ENCODE data around the gene CRELD1. TPM values are rescaled to one million over a fixed set of nuclear protein-coding genes. Genes with fewer than 3 reads are reported as not detected.
A peak's percentile ranks its signal among the peaks of the same experiment; 100 is the strongest.

The CRELD1 gene
- total and polyA plus RNA-seq, 10 of the 15 experiments (the other 5 are each of a cell fraction or from before 2014, with no cell fraction given), result 1.3 to 15.9 (median 8.8) TPM

DNA sequence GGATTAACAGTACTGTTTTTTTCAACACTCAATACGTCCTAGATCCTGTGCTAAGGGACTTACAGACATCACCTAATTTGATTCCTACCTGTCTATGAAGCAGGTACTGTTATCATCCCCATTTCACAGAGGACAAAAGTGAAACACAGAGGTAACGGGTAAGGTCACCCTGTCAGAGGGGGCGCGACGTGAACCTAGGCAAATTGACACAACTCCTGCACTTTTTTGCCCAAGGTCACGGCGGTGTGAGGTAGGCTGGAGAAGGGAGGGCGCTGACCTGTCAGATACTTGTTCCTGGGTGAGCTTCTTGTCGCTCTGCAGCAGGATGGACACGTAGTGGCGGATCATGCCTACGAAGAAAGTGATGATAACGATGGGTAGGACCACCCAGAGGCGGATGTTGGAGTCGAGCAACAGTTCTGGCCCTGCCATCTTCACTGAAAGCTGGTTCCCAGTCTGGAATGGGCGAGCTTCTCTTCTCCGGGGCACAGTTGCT lies 52.6 kb downstream of the CRELD1 start:
- 5% methylated on average over 17 of the region's 17 CpGs for WGBS (ENCODE audit: insufficient coverage, insufficient replicate concordance, low lambda C conversion rate, missing lambda C conversion rate)
- FAIRE-seq (no peak), DNase-seq (ENCODE audit: low read depth, low spot score) (no peak), ATAC-seq (peak; percentile 57)
- ChIA-PET RAD21 (ENCODE audit: unreplicated experiment) (interaction anchor here (1.0 to 3.2 kb wide), 5 partner anchors 9 to 237 kb away, joined by 3 to 24 read pairs (median 5); partner anchors contain the start of genes CRELD1 and JAGN1), POLR2A (interaction anchor here (0.6 to 1.8 kb wide), 4 partner anchors 23 to 95 kb away, joined by 3 to 8 read pairs (median 3); partner anchors contain the start of genes JAGN1 and PRRT3), SMC1A (ENCODE audit: uncharacterized antibody, unreplicated experiment) (interaction anchor here (0.8 to 2.6 kb wide), 3 partner anchors 23 to 51 kb away, joined by 3 to 11 read pairs (median 3); partner anchors contain the start of gene FANCD2), CTCF (interaction anchor here (0.7 to 2.7 kb wide), 4 partner anchors 9 to 336 kb away, joined by 3 to 12 read pairs (median 4); partner anchors contain the start of gene CRELD1)
- in situ Hi-C loops (cut with MboI) (no loop called here), intact Hi-C loops (cut with micrococcal nuclease; ENCODE audit: unreplicated experiment) (no loop called here)
- H3K27me3 ChIP-seq (replicated peaks in 1 of 2; ENCODE audit: control insufficient read depth in 2 of 2, insufficient read depth in 2 of 2, low read length in 1 of 2), result no peaks in the 10 kb centered on the region
- no peaks in the 10 kb centered on the region; a peak in 1 of 4 replicates for H3K36me3 ChIP-seq (ENCODE audit: control insufficient read depth in 2 of 2, insufficient read depth in 2 of 2, low read length in 1 of 2)
- peak; percentile 34; the same call in 1 of the 2 replicates for TF ChIP-seq DPF2 (IDR thresholded peaks at IDR 0.05)
- TF ChIP-seq MYC (IDR thresholded peaks at IDR 0.05; ENCODE audit: insufficient read depth, insufficient read length, insufficient replicate concordance, low read length, severe bottlenecking), result no peak
- H3K4me2 ChIP-seq (ENCODE audit: control insufficient read depth, insufficient read depth), result peak overlapping the region; percentile 85
- peak overlapping the region; percentile 66 for H3K27ac ChIP-seq (ENCODE audit: control insufficient read depth, insufficient read depth)
- peak overlapping the region; percentile 87 for H3K4me3 ChIP-seq
- TSS peak; percentile 77 for BruUV-seq (replicated peaks)
- H4K20me1 ChIP-seq (ENCODE audit: control insufficient read depth, insufficient read depth), result no peaks in the 10 kb centered on the region
- H3K9me3 ChIP-seq (replicated peaks; ENCODE audit: control insufficient read depth, insufficient read depth, low read length), result no peaks in the 10 kb centered on the region
- 0 out of 2 replicates have a peak, but pooled peaks cover 3% of the 10 kb centered on the region for H3K4me1 ChIP-seq (ENCODE audit: control insufficient read depth, insufficient read depth, low read length)
- peak overlapping the region; percentile 92 for H3K9ac ChIP-seq (ENCODE audit: control insufficient read depth, insufficient read depth, low read length)
- peak overlapping the region; percentile 92 for H2AFZ ChIP-seq (ENCODE audit: control insufficient read depth, low read depth, low read length)
- H3K79me2 ChIP-seq (ENCODE audit: control insufficient read depth, insufficient read depth, low read length), result peaks cover 41% of the 10 kb centered on the region

DNA sequence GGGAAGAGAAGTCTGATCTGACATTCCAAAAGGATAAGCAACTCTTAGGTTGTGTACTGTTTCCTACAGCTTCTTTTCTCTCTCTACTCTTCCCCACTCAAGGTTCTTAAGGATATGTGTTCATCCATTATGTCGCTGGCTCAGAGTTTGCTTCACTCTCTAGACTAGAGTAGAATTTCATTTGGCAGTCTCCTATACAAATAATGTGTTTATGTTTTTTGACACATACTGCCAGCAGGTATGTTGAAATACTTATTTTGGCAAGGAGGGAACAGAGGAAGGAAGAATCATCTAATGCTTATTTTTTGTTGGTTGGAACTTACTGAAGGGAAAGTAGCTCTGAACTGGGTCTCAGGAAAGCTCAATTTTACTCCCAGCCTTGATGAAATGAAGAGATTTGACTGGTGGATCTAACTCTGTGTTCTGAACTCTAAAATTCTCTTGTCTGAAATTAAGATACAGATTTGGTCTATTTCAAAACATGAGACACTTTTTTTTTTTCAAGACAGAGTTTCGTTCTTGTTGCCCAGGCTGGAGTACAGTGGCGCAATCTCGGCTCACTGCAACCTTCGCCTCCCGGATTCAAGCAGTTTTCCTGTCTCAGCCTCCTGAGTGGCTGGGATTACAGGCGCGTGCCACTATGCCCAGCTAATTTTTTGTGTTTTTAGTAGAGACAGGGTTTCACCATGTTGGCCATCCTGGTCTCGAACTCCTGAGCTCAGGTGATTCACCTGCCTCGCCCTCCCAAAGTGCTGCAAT lies 60.6 kb downstream of the CRELD1 start:
- no peak overlapping the region for H3K4me3 ChIP-seq
- FAIRE-seq, result no peak
- no peak overlapping the region for H3K4me2 ChIP-seq (ENCODE audit: control insufficient read depth, insufficient read depth)
- H2AFZ ChIP-seq (ENCODE audit: control insufficient read depth, low read depth, low read length), result no peak overlapping the region
- no peak for ATAC-seq
- H3K9ac ChIP-seq (ENCODE audit: control insufficient read depth, insufficient read depth, low read length), result no peak overlapping the region
- 95% methylated on average over 10 of the region's 10 CpGs for WGBS (ENCODE audit: insufficient coverage, insufficient replicate concordance, low lambda C conversion rate, missing lambda C conversion rate)
- no peaks in the 10 kb centered on the region for H3K9me3 ChIP-seq (replicated peaks; ENCODE audit: control insufficient read depth, insufficient read depth, low read length)
- CTCF ChIA-PET, result interaction anchor here (0.7 to 1.7 kb wide), 4 partner anchors 21 to 491 kb away, joined by 3 to 4 read pairs (median 3); no protein-coding TSS in a partner anchor
- DNase-seq (ENCODE audit: low read depth, low spot score), result no peak
- intact Hi-C loops (cut with micrococcal nuclease; ENCODE audit: unreplicated experiment) (no loop called here), in situ Hi-C loops (cut with MboI) (loop anchor here (10.0 kb wide), 1 partner anchor 1881 kb away; no protein-coding TSS in a partner anchor)
- SMC1A ChIA-PET (ENCODE audit: uncharacterized antibody, unreplicated experiment), result interaction anchor here (1.7 kb wide), 1 partner anchor 59 kb away, joined by 5 read pairs; no protein-coding TSS in a partner anchor
- POLR2A ChIA-PET, result interaction anchor here (0.5 to 1.1 kb wide), 3 partner anchors 9 to 600 kb away, joined by 3 read pairs; no protein-coding TSS in a partner anchor
- no peaks in the 10 kb centered on the region for H3K4me1 ChIP-seq (ENCODE audit: control insufficient read depth, insufficient read depth, low read length)
- H4K20me1 ChIP-seq (ENCODE audit: control insufficient read depth, insufficient read depth), result no peaks in the 10 kb centered on the region
- no peak for TF ChIP-seq SMAD5 (IDR thresholded peaks at IDR 0.05; ENCODE audit: low read depth)
- H3K36me3 ChIP-seq (ENCODE audit: control insufficient read depth in 2 of 2, insufficient read depth in 2 of 2, low read length in 1 of 2), result peaks cover 0 to 9% of the 10 kb centered on the region in 2 experiments; a peak in 3 of 4 replicates
- no TSS peak for BruUV-seq (replicated peaks)
- RAD21 ChIA-PET (ENCODE audit: unreplicated experiment), result no interaction called here
- no peak overlapping the region for H3K27ac ChIP-seq (ENCODE audit: control insufficient read depth, insufficient read depth)
- no peaks in the 10 kb centered on the region for H3K27me3 ChIP-seq (replicated peaks in 1 of 2; ENCODE audit: control insufficient read depth in 2 of 2, insufficient read depth in 2 of 2, low read length in 1 of 2)
- H3K79me2 ChIP-seq (ENCODE audit: control insufficient read depth, insufficient read depth, low read length), result peaks cover 4% of the 10 kb centered on the region

Small RNA genes within 50 kb of the gene (small RNA-seq; reads per million reads assigned to genes)
- gene RNU6-882P, result not detected

Other genes starting within 250 kb of the CRELD1 start
Only the 7 nearest of the 19 such genes appear.
- gene RPUSD3, start 89.8 kb upstream of the CRELD1 start, total RNA-seq (2014; rRNA removed), result 38.7 and 44.8 TPM in 2 replicates
- gene RPUSD3, start 89.8 kb upstream of the CRELD1 start, total RNA-seq (2014; rRNA removed; fragmentation: Illumina TruSeq; extraction: Trizol), result 26.9 and 28.9 TPM in 2 replicates
- gene RPUSD3, start 89.8 kb upstream of the CRELD1 start, total RNA-seq (2021), result 41.3 and 44.9 TPM in 2 replicates
- 17.6 and 48.0 TPM in 2 replicates for gene RPUSD3, start 89.8 kb upstream of the CRELD1 start, polyA plus RNA-seq (2011; rRNA removed)
- 23.2 and 33.8 TPM in 2 replicates for gene RPUSD3, start 89.8 kb upstream of the CRELD1 start, polyA plus RNA-seq (2014; fragmentation: Illumina TruSeq; extraction: Trizol)
- 10 to 100 TPM in 1 of 2 experiments, 1 to 10 TPM in 1; 6.4 to 13.6 TPM for gene RPUSD3, start 89.8 kb upstream of the CRELD1 start, polyA plus RNA-seq (2014; fragmentation: Nextera tagmentation; extraction: Ambion mirVana)
- 38.8 and 43.2 TPM in 2 replicates for gene RPUSD3, start 89.8 kb upstream of the CRELD1 start, polyA plus RNA-seq (2014; rRNA removed)
- 10 to 100 TPM; 68.9 to 72.9 TPM for gene RPUSD3, start 89.8 kb upstream of the CRELD1 start, polyA plus RNA-seq (2016; fragmentation: Nextera tagmentation; extraction: Ambion mirVana)
- not detected in 2 replicates for gene CIDEC, start 53.6 kb upstream of the CRELD1 start, total RNA-seq (2014; rRNA removed)
- gene CIDEC, start 53.6 kb upstream of the CRELD1 start, total RNA-seq (2014; rRNA removed; fragmentation: Illumina TruSeq; extraction: Trizol), result not detected in 2 replicates
- not detected in 2 replicates for gene CIDEC, start 53.6 kb upstream of the CRELD1 start, total RNA-seq (2021)
- gene CIDEC, start 53.6 kb upstream of the CRELD1 start, polyA plus RNA-seq (2011; rRNA removed), result 0.35 and 0.49 TPM in 2 replicates
- 0.10 TPM in 1 of 2 replicates, not detected in the other for gene CIDEC, start 53.6 kb upstream of the CRELD1 start, polyA plus RNA-seq (2014; fragmentation: Illumina TruSeq; extraction: Trizol)
- not detected for gene CIDEC, start 53.6 kb upstream of the CRELD1 start, polyA plus RNA-seq (2014; fragmentation: Nextera tagmentation; extraction: Ambion mirVana)
- gene CIDEC, start 53.6 kb upstream of the CRELD1 start, polyA plus RNA-seq (2014; rRNA removed), result not detected in 2 replicates
- gene CIDEC, start 53.6 kb upstream of the CRELD1 start, polyA plus RNA-seq (2016; fragmentation: Nextera tagmentation; extraction: Ambion mirVana), result not detected
- 35.2 and 36.9 TPM in 2 replicates for gene JAGN1, start 43.2 kb upstream of the CRELD1 start, total RNA-seq (2014; rRNA removed)
- gene JAGN1, start 43.2 kb upstream of the CRELD1 start, total RNA-seq (2014; rRNA removed; fragmentation: Illumina TruSeq; extraction: Trizol), result 23.3 and 23.4 TPM in 2 replicates
- 35.5 and 35.6 TPM in 2 replicates for gene JAGN1, start 43.2 kb upstream of the CRELD1 start, total RNA-seq (2021)
- 29.5 and 40.7 TPM in 2 replicates for gene JAGN1, start 43.2 kb upstream of the CRELD1 start, polyA plus RNA-seq (2011; rRNA removed)
- 34.1 and 38.8 TPM in 2 replicates for gene JAGN1, start 43.2 kb upstream of the CRELD1 start, polyA plus RNA-seq (2014; fragmentation: Illumina TruSeq; extraction: Trizol)
- gene JAGN1, start 43.2 kb upstream of the CRELD1 start, polyA plus RNA-seq (2014; fragmentation: Nextera tagmentation; extraction: Ambion mirVana), result 10 to 100 TPM; 26.2 to 28.6 TPM
- 37.3 and 38.1 TPM in 2 replicates for gene JAGN1, start 43.2 kb upstream of the CRELD1 start, polyA plus RNA-seq (2014; rRNA removed)
- 10 to 100 TPM; 53.6 to 56.0 TPM for gene JAGN1, start 43.2 kb upstream of the CRELD1 start, polyA plus RNA-seq (2016; fragmentation: Nextera tagmentation; extraction: Ambion mirVana)
- 0.05 and 0.17 TPM in 2 replicates for gene IL17RE, start 31.0 kb upstream of the CRELD1 start, total RNA-seq (2014; rRNA removed)
- 0.04 and 0.46 TPM in 2 replicates for gene IL17RE, start 31.0 kb upstream of the CRELD1 start, total RNA-seq (2014; rRNA removed; fragmentation: Illumina TruSeq; extraction: Trizol)
- gene IL17RE, start 31.0 kb upstream of the CRELD1 start, total RNA-seq (2021), result 0.37 and 0.51 TPM in 2 replicates
- 0.18 and 0.29 TPM in 2 replicates for gene IL17RE, start 31.0 kb upstream of the CRELD1 start, polyA plus RNA-seq (2011; rRNA removed)
- 0.06 and 0.13 TPM in 2 replicates for gene IL17RE, start 31.0 kb upstream of the CRELD1 start, polyA plus RNA-seq (2014; fragmentation: Illumina TruSeq; extraction: Trizol)
- gene IL17RE, start 31.0 kb upstream of the CRELD1 start, polyA plus RNA-seq (2014; fragmentation: Nextera tagmentation; extraction: Ambion mirVana), result under 1 TPM in 1 of 2 experiments, not detected in 1; 0.05 TPM
- gene IL17RE, start 31.0 kb upstream of the CRELD1 start, polyA plus RNA-seq (2014; rRNA removed), result 0.04 and 0.08 TPM in 2 replicates
- gene IL17RE, start 31.0 kb upstream of the CRELD1 start, polyA plus RNA-seq (2016; fragmentation: Nextera tagmentation; extraction: Ambion mirVana), result under 1 TPM in 1 of 2 experiments, not detected in 1; 0.21 TPM
- 0.34 and 0.44 TPM in 2 replicates for gene IL17RC, start 16.7 kb upstream of the CRELD1 start, total RNA-seq (2014; rRNA removed)
- gene IL17RC, start 16.7 kb upstream of the CRELD1 start, total RNA-seq (2014; rRNA removed; fragmentation: Illumina TruSeq; extraction: Trizol), result not detected in 2 replicates
- 0.37 and 0.44 TPM in 2 replicates for gene IL17RC, start 16.7 kb upstream of the CRELD1 start, total RNA-seq (2021)
- gene IL17RC, start 16.7 kb upstream of the CRELD1 start, polyA plus RNA-seq (2011; rRNA removed), result 0.11 TPM in 1 of 2 replicates, not detected in the other
- 0.07 TPM in 1 of 2 replicates, not detected in the other for gene IL17RC, start 16.7 kb upstream of the CRELD1 start, polyA plus RNA-seq (2014; fragmentation: Illumina TruSeq; extraction: Trizol)
- not detected for gene IL17RC, start 16.7 kb upstream of the CRELD1 start, polyA plus RNA-seq (2014; fragmentation: Nextera tagmentation; extraction: Ambion mirVana)
- gene IL17RC, start 16.7 kb upstream of the CRELD1 start, polyA plus RNA-seq (2014; rRNA removed), result 0.29 TPM in 2 replicates
- 1 to 10 TPM; 3.9 to 4.4 TPM for gene IL17RC, start 16.7 kb upstream of the CRELD1 start, polyA plus RNA-seq (2016; fragmentation: Nextera tagmentation; extraction: Ambion mirVana)
- 4.9 and 5.8 TPM in 2 replicates for gene PRRT3, start 18.6 kb downstream of the CRELD1 start, total RNA-seq (2014; rRNA removed)
- 5.9 and 6.4 TPM in 2 replicates for gene PRRT3, start 18.6 kb downstream of the CRELD1 start, total RNA-seq (2014; rRNA removed; fragmentation: Illumina TruSeq; extraction: Trizol)
- gene PRRT3, start 18.6 kb downstream of the CRELD1 start, total RNA-seq (2021), result 17.0 and 18.0 TPM in 2 replicates
- 2.5 and 5.8 TPM in 2 replicates for gene PRRT3, start 18.6 kb downstream of the CRELD1 start, polyA plus RNA-seq (2011; rRNA removed)
- 3.7 and 8.3 TPM in 2 replicates for gene PRRT3, start 18.6 kb downstream of the CRELD1 start, polyA plus RNA-seq (2014; fragmentation: Illumina TruSeq; extraction: Trizol)
- 1 to 10 TPM in 1 of 2 experiments, under 1 TPM in 1; 0.53 to 1.1 TPM for gene PRRT3, start 18.6 kb downstream of the CRELD1 start, polyA plus RNA-seq (2014; fragmentation: Nextera tagmentation; extraction: Ambion mirVana)
- gene PRRT3, start 18.6 kb downstream of the CRELD1 start, polyA plus RNA-seq (2014; rRNA removed), result 9.9 and 12.3 TPM in 2 replicates
- 10 to 100 TPM in 1 of 2 experiments, 1 to 10 TPM in 1; 8.6 to 10.0 TPM for gene PRRT3, start 18.6 kb downstream of the CRELD1 start, polyA plus RNA-seq (2016; fragmentation: Nextera tagmentation; extraction: Ambion mirVana)
- 25.4 and 28.4 TPM in 2 replicates for gene EMC3, start 53.0 kb downstream of the CRELD1 start, total RNA-seq (2014; rRNA removed)
- 25.6 and 26.4 TPM in 2 replicates for gene EMC3, start 53.0 kb downstream of the CRELD1 start, total RNA-seq (2014; rRNA removed; fragmentation: Illumina TruSeq; extraction: Trizol)
- gene EMC3, start 53.0 kb downstream of the CRELD1 start, total RNA-seq (2021), result 41.3 and 42.5 TPM in 2 replicates
- gene EMC3, start 53.0 kb downstream of the CRELD1 start, polyA plus RNA-seq (2011; rRNA removed), result 92.4 and 93.7 TPM in 2 replicates
- 66.1 and 83.3 TPM in 2 replicates for gene EMC3, start 53.0 kb downstream of the CRELD1 start, polyA plus RNA-seq (2014; fragmentation: Illumina TruSeq; extraction: Trizol)
- gene EMC3, start 53.0 kb downstream of the CRELD1 start, polyA plus RNA-seq (2014; fragmentation: Nextera tagmentation; extraction: Ambion mirVana), result 100 to 1,000 TPM in 1 of 2 experiments, 10 to 100 TPM in 1; 100.0 to 127 TPM
- gene EMC3, start 53.0 kb downstream of the CRELD1 start, polyA plus RNA-seq (2014; rRNA removed), result 62.8 and 62.9 TPM in 2 replicates
- gene EMC3, start 53.0 kb downstream of the CRELD1 start, polyA plus RNA-seq (2016; fragmentation: Nextera tagmentation; extraction: Ambion mirVana), result 10 to 100 TPM; 86.3 to 88.6 TPM